NOMO-1 treated with dmso at 0.1 percent for 144 hours (cell line): ENCODE data around the gene SPC25.

Experiments used
- DNase-seq: peaks from one replicate; lab custom pipeline; 2025; ENCODE audit not compliant: unreplicated experiment; lab: John Stamatoyannopoulos, UW

The SPC25 gene

GRCh38 chr2:168848225-168848624 lies 42.0 kb downstream of the SPC25 start:
- no peak for DNase-seq

- no peak for DNase-seq
Observed at GRCh38 chr2:168843253-168843652, 47.0 kb downstream of the SPC25 start.

DNA sequence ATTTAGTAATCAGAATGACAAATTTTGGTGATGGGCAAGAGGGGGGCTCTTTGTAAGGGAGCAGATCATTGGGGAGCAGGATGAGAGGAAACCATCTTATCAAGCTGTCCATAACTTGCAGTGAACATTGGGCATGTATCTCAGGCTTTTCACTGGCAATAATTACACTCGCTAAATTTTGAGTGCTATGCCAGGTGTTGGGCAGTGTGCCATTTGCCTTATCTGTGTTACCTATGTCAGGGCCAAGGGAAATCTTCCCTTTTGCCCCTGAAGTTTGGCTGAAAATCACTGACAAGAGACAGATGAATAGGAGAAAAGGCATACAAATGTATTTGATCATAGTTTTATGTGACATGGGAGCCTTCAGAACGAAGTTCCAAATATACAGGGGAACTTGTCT lies 48.8 kb downstream of the SPC25 start:
- DNase-seq = no peak

DNA sequence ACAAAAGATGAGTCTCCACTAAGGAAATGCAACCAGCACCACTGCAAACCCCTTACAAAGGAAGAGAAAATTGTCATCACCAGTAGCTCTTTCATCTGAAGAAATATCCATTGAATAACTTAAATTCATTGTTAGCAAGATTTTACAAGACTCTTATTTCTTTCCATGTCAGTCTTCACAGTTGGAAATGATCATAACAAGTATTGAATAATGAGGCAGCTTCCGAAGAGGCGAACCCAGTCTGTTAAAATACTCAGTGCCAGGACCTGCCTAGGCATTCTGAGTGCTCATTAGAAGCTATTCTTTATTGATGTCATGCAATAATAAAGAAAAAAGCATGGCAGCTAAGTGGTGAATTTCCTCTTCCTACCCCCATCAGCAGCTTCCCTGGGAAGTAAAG lies 54.3 kb downstream of the SPC25 start:
- no peak for DNase-seq

GRCh38 chr2:168831662-168832061 lies 58.6 kb downstream of the SPC25 start:
- no peak for DNase-seq

- no peak for DNase-seq
Observed at GRCh38 chr2:168830958-168831357, 59.3 kb downstream of the SPC25 start.

GRCh38 chr2:168825126-168825525 lies 65.1 kb downstream of the SPC25 start:
- no peak for DNase-seq

- DNase-seq = no peak
Observed at GRCh38 chr2:168821992-168822391, 68.2 kb downstream of the SPC25 start.

DNA sequence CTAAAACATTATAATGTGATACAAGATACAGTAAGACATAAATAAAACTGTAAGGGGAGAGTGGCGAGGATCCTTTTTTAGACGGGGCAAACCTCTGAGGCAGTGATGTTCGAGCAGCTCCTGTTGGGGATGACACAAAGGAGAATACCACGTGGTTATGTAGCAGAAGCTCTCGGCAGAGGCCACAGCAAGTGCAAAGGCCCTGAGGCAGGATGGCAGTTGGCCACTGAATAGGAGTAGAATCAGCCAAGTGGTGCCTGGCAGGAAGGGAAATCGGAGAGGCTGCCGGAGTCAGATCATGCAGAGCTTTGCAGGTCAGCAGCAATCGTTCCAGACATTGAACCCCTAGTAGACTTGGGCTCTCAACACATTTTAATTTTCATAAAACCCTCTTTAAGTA lies 68.7 kb downstream of the SPC25 start:
- no peak for DNase-seq
